OCI-LY7 (cell line): Measurements from ENCODE around the gene IMPDH1. TPM values are rescaled to one million over a fixed set of nuclear protein-coding genes. Genes with fewer than 3 reads are reported as not detected.

ENCODE experiments used
- BruUV-seq: library from RNA; stranded (reverse); fragments of 400-500 nt; replicated peaks from 2 replicates; lab custom pipeline; 2021; lab: Mats Ljungman, UMichigan
- CTCF ChIA-PET: fragments of 300-600 bp; sonication (Branson Sonifier 250); formaldehyde crosslinking; loops from one replicate; lab custom pipeline; 2022; ENCODE audit warnings: antibody characterized with exemption; ENCODE audit not compliant: unreplicated experiment; lab: Charles Lee
- POLR2A ChIA-PET: fragments of 300-600 bp; sonication (Branson Sonifier 250); formaldehyde crosslinking; loops from one replicate; lab custom pipeline; 2022; ENCODE audit warnings: antibody characterized with exemption; lab: Charles Lee
- DNase-seq: peaks from one replicate; pipeline ENCODE4 v3.0.0-alpha.2; 2015; ENCODE audit warnings: low spot score
- H2AFZ ChIP-seq: fragments of 200-600 bp; sonication (generic), shearing (Covaris generic); 2 replicates; pipeline ENCODE4 v1.6.1; 2014; ENCODE audit warnings: mild to moderate bottlenecking, antibody characterized with exemption, low read length, moderate library complexity
- H3K27ac ChIP-seq: fragments of 200-600 bp; sonication (generic); 2 replicates; pipeline ENCODE4 v1.5.1; 2014; ENCODE audit warnings: mixed run types, low read depth, mild to moderate bottlenecking, moderate library complexity, low read length, inconsistent platforms; ENCODE audit not compliant: poor library complexity, severe bottlenecking
- H3K36me3 ChIP-seq: fragments of 200-600 bp; sonication (generic); 2 replicates; pipeline ENCODE4 v1.6.1; 2014; ENCODE audit warnings: mild to moderate bottlenecking, antibody characterized with exemption, low read length, moderate library complexity, mixed read lengths; ENCODE audit not compliant: insufficient read depth
- H3K4me1 ChIP-seq: fragments of 200-600 bp; sonication (generic); 2 replicates; pipeline ENCODE4 v1.5.1; 2014; ENCODE audit warnings: mild to moderate bottlenecking, low read length; ENCODE audit not compliant: insufficient read depth, poor library complexity, severe bottlenecking
- H3K4me2 ChIP-seq: fragments of 200-600 bp; sonication (generic); 2 replicates; pipeline ENCODE4 v1.6.1; 2014; ENCODE audit warnings: mild to moderate bottlenecking, low read length
- H3K4me3 ChIP-seq: fragments of 200-600 bp; sonication (generic); 2 replicates; pipeline ENCODE4 v1.5.1; 2014; ENCODE audit warnings: mild to moderate bottlenecking, low read depth, low read length; ENCODE audit not compliant: poor library complexity, severe bottlenecking
- H3K79me2 ChIP-seq: fragments of 200-600 bp; sonication (generic); 2 replicates; pipeline ENCODE4 v1.6.1; 2016; ENCODE audit warnings: low read depth, mild to moderate bottlenecking, low read length, moderate library complexity, mixed read lengths; ENCODE audit not compliant: insufficient read depth
- H3K9me2 ChIP-seq: fragments of 200-600 bp; sonication (generic); 2 replicates; pipeline ENCODE4 v1.6.1; 2016; ENCODE audit warnings: mild to moderate bottlenecking, low read length, mixed read lengths; ENCODE audit not compliant: insufficient read depth
- H3K9me3 ChIP-seq: fragments of 200-600 bp; sonication (generic); 2 replicates; pipeline ENCODE4 v1.6.1; 2014; ENCODE audit warnings: mild to moderate bottlenecking, mixed run types, low read length, mixed read lengths
- H4K20me1 ChIP-seq: fragments of 200-600 bp; sonication (generic); 2 replicates; pipeline ENCODE4 v1.6.1; 2014; ENCODE audit warnings: mild to moderate bottlenecking, antibody characterized with exemption, low read length, moderate library complexity, mixed read lengths; ENCODE audit not compliant: insufficient read depth
- CTCF ChIP-seq: fragments of 200-600 bp; sonication (generic); conservative IDR thresholded peaks from 2 replicates; pipeline ENCODE4 v1.5.1; 2014; ENCODE audit warnings: mild to moderate bottlenecking, antibody characterized with exemption, low read length, moderate library complexity, mixed read lengths
- EZH2phosphoT487 ChIP-seq: fragments of 200-600 bp; sonication (generic); IDR thresholded peaks from 2 replicates; pipeline ENCODE4 v1.6.1; 2018; ENCODE audit warnings: low read depth, borderline replicate concordance, mild to moderate bottlenecking, mixed run types, antibody characterized with exemption, low read length, moderate library complexity, mixed read lengths
- intact Hi-C: fragments of 100-400 bp; cut with micrococcal nuclease; formaldehyde crosslinking; loops from one replicate; pipeline ENCODE4 v1.10.0; 2022; ENCODE audit not compliant: unreplicated experiment
- total RNA-seq, 2 experiments: library from RNA; depleted of rRNA in 1 of 2; stranded (reverse); fragments of >200 nt in 1 of 2; shearing (Covaris generic) in 1 of 2; gene quantifications; 2 replicates each; pipeline ENCODE4 v1.2.3, GENCODE V29; 2014 to 2022

The IMPDH1 gene
- total RNA-seq, 2 experiments from 2014 or later = 26.6 to 50.5 TPM

DNA sequence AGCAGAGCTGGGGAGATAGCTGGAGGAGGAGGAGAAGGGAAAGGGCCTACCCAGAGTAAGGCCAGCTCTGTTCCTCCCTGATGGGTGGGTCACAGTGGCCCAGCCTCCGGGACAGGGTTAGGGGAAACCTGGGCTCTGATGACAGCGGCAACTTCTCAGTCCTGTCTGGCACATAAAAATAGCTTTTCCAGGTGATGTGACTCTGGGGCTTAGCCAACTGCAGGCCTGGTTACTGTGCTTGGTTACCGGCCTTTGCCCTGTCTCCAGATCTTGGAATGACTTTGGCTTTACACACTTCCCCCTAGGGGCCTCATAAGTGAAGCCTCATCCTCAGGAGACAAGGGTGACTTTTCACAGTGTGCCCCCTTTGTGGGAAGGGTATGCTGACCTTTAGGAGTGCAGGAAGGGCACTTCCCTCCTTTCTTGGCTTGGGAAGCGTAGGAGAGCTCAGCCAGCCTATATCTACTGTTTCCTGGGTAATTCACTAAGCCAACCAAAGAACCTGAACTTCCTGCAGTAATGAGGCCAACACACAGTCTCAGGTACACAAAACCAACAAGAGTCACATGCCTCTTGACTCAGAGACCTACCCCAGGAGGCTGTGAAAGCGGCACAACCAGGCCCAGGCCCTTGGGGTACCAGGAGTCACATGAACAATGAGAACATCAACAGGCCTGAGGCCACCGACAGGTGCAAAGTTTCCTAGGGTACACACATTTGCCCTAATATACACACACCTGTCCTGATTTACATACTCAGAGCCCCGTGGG is 34.2 kb upstream of the IMPDH1 start:
- H3K79me2 ChIP-seq = no peaks in the 10 kb centered on the region
- H3K4me3 ChIP-seq = no peak overlapping the region
- H3K36me3 ChIP-seq = no peaks in the 10 kb centered on the region
- H3K27ac ChIP-seq = no peak overlapping the region
- TF ChIP-seq EZH2phosphoT487 (no peak), CTCF (no peak)
- intact Hi-C loops = no loop called here
- H4K20me1 ChIP-seq = no peaks in the 10 kb centered on the region
- 0 out of 2 replicates have a peak overlapping the region, but pooled peaks have one; percentile 9 for H2AFZ ChIP-seq
- no peaks in the 10 kb centered on the region for H3K9me3 ChIP-seq
- no peaks in the 10 kb centered on the region for H3K9me2 ChIP-seq
- ChIA-PET CTCF (interaction anchor here (0.6 to 1.7 kb wide), 2 partner anchors 11 to 16 kb away, joined by 3 to 6 read pairs; no protein-coding TSS in a partner anchor), POLR2A (interaction anchor here (0.7 to 1.3 kb wide), 5 partner anchors 9 to 28 kb away, joined by 3 to 5 read pairs (median 3); no protein-coding TSS in a partner anchor)
- BruUV-seq = no TSS peak
- H3K4me2 ChIP-seq = no peak overlapping the region
- H3K4me1 ChIP-seq = peaks cover 11% of the 10 kb centered on the region
- DNase-seq = no peak

GRCh38 chr7:128442356-128442755 is 32.6 kb upstream of the IMPDH1 start:
- H3K36me3 ChIP-seq = no peaks in the 10 kb centered on the region
- POLR2A ChIA-PET = interaction anchor here (1.0 kb wide), 1 partner anchor 13 kb away, joined by 4 read pairs; no protein-coding TSS in a partner anchor
- intact Hi-C loops = no loop called here
- no peak overlapping the region for H3K4me3 ChIP-seq
- no peaks in the 10 kb centered on the region for H3K79me2 ChIP-seq
- no peak overlapping the region for H2AFZ ChIP-seq
- DNase-seq = no peak
- no peaks in the 10 kb centered on the region for H4K20me1 ChIP-seq
- no peak overlapping the region for H3K4me2 ChIP-seq
- CTCF ChIA-PET = no interaction called here
- BruUV-seq = no TSS peak
- no peaks in the 10 kb centered on the region for H3K9me3 ChIP-seq
- TF ChIP-seq EZH2phosphoT487 (no peak), CTCF (no peak)
- H3K27ac ChIP-seq = no peak overlapping the region
- H3K9me2 ChIP-seq = no peaks in the 10 kb centered on the region
- H3K4me1 ChIP-seq = peaks cover 19% of the 10 kb centered on the region
